Measurements from ENCODE around the gene KRTAP23-1. TPM values are rescaled to one million over a fixed set of nuclear protein-coding genes. Genes with fewer than 3 reads are reported as not detected.

The KRTAP23-1 gene
- total RNA-seq, 1 experiment from 2014 or later, result not detected

- intact Hi-C loops (cut with micrococcal nuclease; ENCODE audit: unreplicated experiment), result no loop called here
Observed at GRCh38 chr21:30306884-30307283, 41.5 kb downstream of the KRTAP23-1 start.

GRCh38 chr21:30305136-30305535 is 43.3 kb downstream of the KRTAP23-1 start:
- Mint-ChIP-seq H3K36me3 (ENCODE audit: insufficient read depth, unreplicated experiment) (no peaks in the 10 kb centered on the region), H3K4me3 (ENCODE audit: unreplicated experiment) (no peak overlapping the region), H3K9me3 (ENCODE audit: unreplicated experiment) (no peaks in the 10 kb centered on the region), H3K27me3 (ENCODE audit: insufficient read depth, unreplicated experiment) (no peaks in the 10 kb centered on the region), H3K27ac (ENCODE audit: unreplicated experiment) (no peak overlapping the region), H3K4me1 (ENCODE audit: low read depth, unreplicated experiment) (no peaks in the 10 kb centered on the region)
- Histone ChIP-seq H3K36me3 (ENCODE audit: control insufficient read depth, insufficient read depth, low read length) (no peaks in the 10 kb centered on the region), H3K4me1 (no peaks in the 10 kb centered on the region), H3K9me3 (no peaks in the 10 kb centered on the region), H3K4me3 (ENCODE audit: low read depth, low read length) (no peak overlapping the region), H3K27me3 (replicated peaks; ENCODE audit: control insufficient read depth, insufficient read depth, low read length) (no peaks in the 10 kb centered on the region)
- TF ChIP-seq CTCF (IDR thresholded peaks at IDR 0.05; ENCODE audit: insufficient read depth in 1 of 2, low read depth in 1 of 2, low read length in 1 of 2, severe bottlenecking in 1 of 2, unreplicated experiment in 1 of 2), result no peak
- POLR2A ChIA-PET, result no interaction called here
- no peak for DNase-seq
- no TSS peak for BruUV-seq (replicated peaks)
- intact Hi-C loops (cut with micrococcal nuclease; ENCODE audit: unreplicated experiment), result no loop called here
- CTCF ChIA-PET, result no interaction called here

More at GRCh38 chr21:30306884-30307283, 41.5 kb downstream of the KRTAP23-1 start:
- Mint-ChIP-seq H3K4me3 (ENCODE audit: unreplicated experiment) (no peak overlapping the region), H3K27ac (ENCODE audit: unreplicated experiment) (no peak overlapping the region), H3K4me1 (ENCODE audit: low read depth, unreplicated experiment) (no peaks in the 10 kb centered on the region), H3K9me3 (ENCODE audit: unreplicated experiment) (no peaks in the 10 kb centered on the region), H3K36me3 (ENCODE audit: insufficient read depth, unreplicated experiment) (no peaks in the 10 kb centered on the region), H3K27me3 (ENCODE audit: insufficient read depth, unreplicated experiment) (no peaks in the 10 kb centered on the region)
- POLR2A ChIA-PET, result no interaction called here
- CTCF ChIA-PET, result no interaction called here
- no peaks in the 10 kb centered on the region for H3K36me3 ChIP-seq (ENCODE audit: control insufficient read depth, insufficient read depth, low read length)
- no peak for DNase-seq
- TF ChIP-seq CTCF (IDR thresholded peaks at IDR 0.05; ENCODE audit: insufficient read depth in 1 of 2, low read depth in 1 of 2, low read length in 1 of 2, severe bottlenecking in 1 of 2, unreplicated experiment in 1 of 2), result no peak
- no peaks in the 10 kb centered on the region for H3K4me1 ChIP-seq
- H3K27me3 ChIP-seq (replicated peaks; ENCODE audit: control insufficient read depth, insufficient read depth, low read length), result no peaks in the 10 kb centered on the region
- H3K4me3 ChIP-seq (ENCODE audit: low read depth, low read length), result no peak overlapping the region
- H3K9me3 ChIP-seq, result no peaks in the 10 kb centered on the region
- no TSS peak for BruUV-seq (replicated peaks)

Small RNAs within 50 kb of the gene (microRNA-seq; reads per million reads assigned to microRNA genes)
- gene MIR4327, result not detected

Other genes starting within 250 kb of the KRTAP23-1 start
- gene CLDN17, start 181.8 kb downstream of the KRTAP23-1 start, total RNA-seq (2022), result not detected in 2 replicates
- gene CLDN8, start 132.5 kb downstream of the KRTAP23-1 start, total RNA-seq (2022), result not detected in 2 replicates
- not detected in 2 replicates for gene KRTAP24-1, start 65.7 kb downstream of the KRTAP23-1 start, total RNA-seq (2022)
- gene KRTAP25-1, start 59.1 kb downstream of the KRTAP23-1 start, total RNA-seq (2022), result not detected in 2 replicates
- gene KRTAP26-1, start 28.3 kb downstream of the KRTAP23-1 start, total RNA-seq (2022), result not detected in 2 replicates
- gene KRTAP27-1, start 10.9 kb downstream of the KRTAP23-1 start, total RNA-seq (2022), result not detected in 2 replicates
- gene KRTAP13-2, start 23.7 kb upstream of the KRTAP23-1 start, total RNA-seq (2022), result not detected in 2 replicates
- not detected in 2 replicates for gene KRTAP13-1, start 47.4 kb upstream of the KRTAP23-1 start, total RNA-seq (2022)
- not detected in 2 replicates for gene KRTAP13-3, start 77.3 kb upstream of the KRTAP23-1 start, total RNA-seq (2022)
- gene KRTAP13-4, start 81.6 kb upstream of the KRTAP23-1 start, total RNA-seq (2022), result not detected in 2 replicates
- gene KRTAP15-1, start 91.7 kb upstream of the KRTAP23-1 start, total RNA-seq (2022), result not detected in 2 replicates
- not detected in 2 replicates for gene KRTAP19-1, start 131.8 kb upstream of the KRTAP23-1 start, total RNA-seq (2022)
- not detected in 2 replicates for gene KRTAP19-2, start 138.8 kb upstream of the KRTAP23-1 start, total RNA-seq (2022)
- not detected in 2 replicates for gene KRTAP19-3, start 143.4 kb upstream of the KRTAP23-1 start, total RNA-seq (2022)
- not detected in 2 replicates for gene KRTAP19-4, start 148.6 kb upstream of the KRTAP23-1 start, total RNA-seq (2022)
- not detected in 2 replicates for gene KRTAP19-5, start 153.5 kb upstream of the KRTAP23-1 start, total RNA-seq (2022)
- gene KRTAP19-6, start 193.3 kb upstream of the KRTAP23-1 start, total RNA-seq (2022), result not detected in 2 replicates
- gene KRTAP19-7, start 212.7 kb upstream of the KRTAP23-1 start, total RNA-seq (2022), result not detected in 2 replicates
- gene KRTAP22-2, start 241.8 kb upstream of the KRTAP23-1 start, total RNA-seq (2022), result not detected in 2 replicates
- not detected in 2 replicates for gene KRTAP6-3, start 243.8 kb upstream of the KRTAP23-1 start, total RNA-seq (2022)